Liver (tissue), 9 donors: ENCODE measurements around the gene EHD4. TPM values are rescaled to one million over a fixed set of nuclear protein-coding genes. Genes with fewer than 3 reads are reported as not detected.

Experiments used
- DNase-seq: peaks from one replicate; pipeline ENCODE4 v3.0.0-alpha.2; 2017; ENCODE audit warnings: low spot score
- H3K27ac ChIP-seq, 2 donors: one replicate each; pipeline ENCODE4 v1.7.0; 2013; ENCODE audit warnings: inconsistent platforms in 2 of 2, low read length in 2 of 2, control low read depth in 1 of 2, low read depth in 1 of 2, mild to moderate bottlenecking in 1 of 2
- H3K27me3 ChIP-seq, 4 donors: one replicate each; pipeline versions ENCODE4 v1.6.1 to v1.7.0; 2013; ENCODE audit warnings: low read length in 3 of 4, inconsistent platforms in 1 of 4, mild to moderate bottlenecking in 1 of 4, moderate library complexity in 1 of 4; ENCODE audit not compliant: control insufficient read depth in 4 of 4, insufficient read depth in 4 of 4
- H3K36me3 ChIP-seq, 4 donors: one replicate each; pipeline versions ENCODE4 v1.6.1 to v1.7.0; 2013; ENCODE audit warnings: low read length in 3 of 4, mild to moderate bottlenecking in 3 of 4, low read depth in 1 of 4, moderate library complexity in 1 of 4; ENCODE audit not compliant: control insufficient read depth in 4 of 4, insufficient read depth in 3 of 4
- H3K4me1 ChIP-seq, 4 donors: one replicate each; pipeline versions ENCODE4 v1.6.1 to v1.7.0; 2013; ENCODE audit warnings: low read length in 3 of 4, mild to moderate bottlenecking in 3 of 4, moderate library complexity in 1 of 4; ENCODE audit not compliant: control insufficient read depth in 4 of 4, insufficient read depth in 4 of 4
- H3K4me3 ChIP-seq, 3 donors: one replicate each; pipeline versions ENCODE4 v1.6.1 to v1.7.0; 2013; ENCODE audit warnings: low read length in 3 of 3, control low read depth in 1 of 3, low read depth in 1 of 3, mild to moderate bottlenecking in 1 of 3
- H3K9ac ChIP-seq, 2 donors: one replicate each; pipeline ENCODE4 v1.7.0; 2013; ENCODE audit warnings: low read length in 2 of 2, mild to moderate bottlenecking in 2 of 2, moderate library complexity in 2 of 2, control low read depth in 1 of 2, low read depth in 1 of 2
- H3K9me3 ChIP-seq, 4 donors: one replicate each; pipeline versions ENCODE4 v1.6.1 to v1.7.0; 2013; ENCODE audit warnings: low read length in 3 of 4; ENCODE audit not compliant: control insufficient read depth in 4 of 4
- CTCF ChIP-seq: fragments of 150-350 bp; IDR thresholded peaks from 2 replicates; pipeline ENCODE4 v1.5.1; 2017; ENCODE audit warnings: improper control_type of control experiment, low read depth, low read length; ENCODE audit not compliant: missing input control
- EGR1 ChIP-seq, 2 donors: IDR thresholded peaks; 2 replicates each; pipeline ENCODE4 v1.6.1; 2016 to 2018; ENCODE audit warnings: antibody characterized with exemption in 2 of 2, low read depth in 2 of 2
- FOXA1 ChIP-seq: IDR thresholded peaks from 2 replicates; pipeline ENCODE4 v1.6.1; 2016; ENCODE audit warnings: antibody characterized with exemption
- FOXA2 ChIP-seq: IDR thresholded peaks from 2 replicates; pipeline ENCODE4 v1.6.1; 2016; ENCODE audit warnings: antibody characterized with exemption
- GABPA ChIP-seq, 2 donors: IDR thresholded peaks in 1 of 2; conservative IDR thresholded peaks in 1 of 2; 2 replicates each; pipeline ENCODE4 v1.6.1; 2016; ENCODE audit warnings: antibody characterized with exemption in 2 of 2, mild to moderate bottlenecking in 1 of 2, moderate library complexity in 1 of 2
- HNF4A ChIP-seq, 2 donors: conservative IDR thresholded peaks; 2 replicates each; pipeline ENCODE4 v1.6.1; 2016; ENCODE audit warnings: antibody characterized with exemption in 2 of 2, mild to moderate bottlenecking in 2 of 2
- HNF4G ChIP-seq: IDR thresholded peaks from 2 replicates; pipeline ENCODE4 v1.6.1; 2016; ENCODE audit warnings: antibody characterized with exemption
- JUND ChIP-seq, 2 donors: IDR thresholded peaks; 2 replicates each; pipeline ENCODE4 v1.6.1; 2016; ENCODE audit warnings: antibody characterized with exemption in 2 of 2
- MAX ChIP-seq: IDR thresholded peaks from 2 replicates; pipeline ENCODE4 v1.6.1; 2016; ENCODE audit warnings: antibody characterized with exemption
- NR2F2 ChIP-seq: IDR thresholded peaks from 2 replicates; pipeline ENCODE4 v1.6.1; 2016; ENCODE audit warnings: antibody characterized with exemption
- RAD21 ChIP-seq, 2 donors: IDR thresholded peaks; 2 replicates each; pipeline ENCODE4 v1.6.1; 2016; ENCODE audit warnings: antibody characterized with exemption in 2 of 2, mild to moderate bottlenecking in 2 of 2
- RXRA ChIP-seq, 2 donors: IDR thresholded peaks; 2 replicates each; pipeline ENCODE4 v1.6.1; 2017 to 2018; ENCODE audit warnings: antibody characterized with exemption in 2 of 2, mild to moderate bottlenecking in 1 of 2
- TAF1 ChIP-seq: conservative IDR thresholded peaks from 2 replicates; pipeline ENCODE4 v1.6.1; 2016; ENCODE audit warnings: antibody characterized with exemption, mild to moderate bottlenecking
- YY1 ChIP-seq: IDR thresholded peaks from 2 replicates; pipeline ENCODE4 v1.6.1; 2016; ENCODE audit warnings: antibody characterized with exemption, mild to moderate bottlenecking
- ZBTB33 ChIP-seq: IDR thresholded peaks from 2 replicates; pipeline ENCODE4 v1.6.1; 2016; ENCODE audit warnings: antibody characterized with exemption
- whole genome bisulfite sequencing: extraction: QIAGEN DNeasy Blood & Tissue Kit; methylation state at CpG from one replicate; pipeline ENCODE4 v1.1.7; 2013; 5-methylcytosine and 5-hydroxymethylcytosine counted together
- polyA plus RNA-seq, 2 donors: library from polyadenylated mRNA; stranded (reverse) in 1 of 2; unstranded in 1 of 2; fragments of 200-250 nt in 1 of 2; fragments of >200 nt in 1 of 2; fragmentation: Nextera tagmentation in 1 of 2; extraction: Ambion mirVana in 1 of 2; gene quantifications; one replicate each; pipeline versions ENCODE4 v1.2.1 to v1.2.3, GENCODE V29; 2013 to 2015
- total RNA-seq, 2 donors: library from RNA; depleted of rRNA; stranded (reverse); fragments of >200 nt; gene quantifications; one replicate each; pipeline ENCODE4 v1.2.3, GENCODE V29; 2014
- TF ChIP-seq, protein P1 (sequence below): IDR thresholded peaks from 2 replicates; pipeline ENCODE4 v1.6.1; 2016; ENCODE audit warnings: antibody characterized with exemption, mild to moderate bottlenecking
- TF ChIP-seq, protein P2 (sequence below): IDR thresholded peaks from 2 replicates; pipeline ENCODE4 v1.6.1; 2016; ENCODE audit warnings: antibody characterized with exemption
- donor health status: healthy.
- donor health status: healthy.
- donor health status: healthy.
- donor health status: healthy.
- donor health status: healthy.

EHD4 gene
- total and polyA plus RNA-seq, 4 donors = 3.3 to 10.0 (median 6.2) TPM

DNA sequence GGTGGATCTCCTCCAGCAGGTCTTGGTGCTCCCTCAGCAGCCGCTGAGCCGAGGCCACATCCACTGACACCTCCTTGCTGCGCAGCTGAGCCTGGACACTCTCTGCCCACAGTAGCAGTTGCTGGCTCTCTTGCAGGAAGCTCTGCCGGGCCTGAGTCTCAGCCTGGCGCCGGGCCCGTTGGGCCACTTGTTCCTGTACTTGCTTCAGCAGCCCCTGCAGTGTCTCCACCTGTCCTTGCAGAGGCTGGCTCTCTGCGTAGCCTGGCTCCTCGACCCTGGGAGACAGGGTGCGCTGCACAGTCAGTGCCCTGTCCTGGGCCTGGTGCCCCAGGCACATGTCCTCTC is 94.0 kb downstream of the EHD4 start:
- Histone ChIP-seq H3K4me3 (no peak overlapping the region), H3K9ac (no peak overlapping the region), H3K27me3 (no peaks in the 10 kb centered on the region), H3K36me3 (no peaks in the 10 kb centered on the region), H3K9me3 (no peaks in the 10 kb centered on the region), H3K4me1 (peaks cover 21 to 35% (median 28%) of the 10 kb centered on the region in 4 donors), H3K27ac (no peak overlapping the region)
- TF ChIP-seq CTCF = no peak
- no peak for TF ChIP-seq TAF1
- no peak for TF ChIP-seq NR2F2
- no peak for TF ChIP-seq HNF4A (conservative IDR thresholded peaks at IDR 0.05)
- TF ChIP-seq JUND (IDR thresholded peaks at IDR 0.05) = no peak
- TF ChIP-seq GABPA (IDR thresholded peaks at IDR 0.05 in 1 of 2, conservative IDR thresholded peaks at IDR 0.05 in 1 of 2) = no peak
- TF ChIP-seq, protein P1, sequence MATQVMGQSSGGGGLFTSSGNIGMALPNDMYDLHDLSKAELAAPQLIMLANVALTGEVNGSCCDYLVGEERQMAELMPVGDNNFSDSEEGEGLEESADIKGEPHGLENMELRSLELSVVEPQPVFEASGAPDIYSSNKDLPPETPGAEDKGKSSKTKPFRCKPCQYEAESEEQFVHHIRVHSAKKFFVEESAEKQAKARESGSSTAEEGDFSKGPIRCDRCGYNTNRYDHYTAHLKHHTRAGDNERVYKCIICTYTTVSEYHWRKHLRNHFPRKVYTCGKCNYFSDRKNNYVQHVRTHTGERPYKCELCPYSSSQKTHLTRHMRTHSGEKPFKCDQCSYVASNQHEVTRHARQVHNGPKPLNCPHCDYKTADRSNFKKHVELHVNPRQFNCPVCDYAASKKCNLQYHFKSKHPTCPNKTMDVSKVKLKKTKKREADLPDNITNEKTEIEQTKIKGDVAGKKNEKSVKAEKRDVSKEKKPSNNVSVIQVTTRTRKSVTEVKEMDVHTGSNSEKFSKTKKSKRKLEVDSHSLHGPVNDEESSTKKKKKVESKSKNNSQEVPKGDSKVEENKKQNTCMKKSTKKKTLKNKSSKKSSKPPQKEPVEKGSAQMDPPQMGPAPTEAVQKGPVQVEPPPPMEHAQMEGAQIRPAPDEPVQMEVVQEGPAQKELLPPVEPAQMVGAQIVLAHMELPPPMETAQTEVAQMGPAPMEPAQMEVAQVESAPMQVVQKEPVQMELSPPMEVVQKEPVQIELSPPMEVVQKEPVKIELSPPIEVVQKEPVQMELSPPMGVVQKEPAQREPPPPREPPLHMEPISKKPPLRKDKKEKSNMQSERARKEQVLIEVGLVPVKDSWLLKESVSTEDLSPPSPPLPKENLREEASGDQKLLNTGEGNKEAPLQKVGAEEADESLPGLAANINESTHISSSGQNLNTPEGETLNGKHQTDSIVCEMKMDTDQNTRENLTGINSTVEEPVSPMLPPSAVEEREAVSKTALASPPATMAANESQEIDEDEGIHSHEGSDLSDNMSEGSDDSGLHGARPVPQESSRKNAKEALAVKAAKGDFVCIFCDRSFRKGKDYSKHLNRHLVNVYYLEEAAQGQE = no peak
- no peak for TF ChIP-seq FOXA2
- TF ChIP-seq EGR1 (IDR thresholded peaks at IDR 0.05; ENCODE audit: low read depth in 2 of 2) = no peak
- TF ChIP-seq RAD21 (IDR thresholded peaks at IDR 0.05) = no peak
- TF ChIP-seq ZBTB33 = no peak
- TF ChIP-seq, protein P2, sequence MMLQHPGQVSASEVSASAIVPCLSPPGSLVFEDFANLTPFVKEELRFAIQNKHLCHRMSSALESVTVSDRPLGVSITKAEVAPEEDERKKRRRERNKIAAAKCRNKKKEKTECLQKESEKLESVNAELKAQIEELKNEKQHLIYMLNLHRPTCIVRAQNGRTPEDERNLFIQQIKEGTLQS = no peak
- no peak for TF ChIP-seq YY1
- TF ChIP-seq HNF4G = no peak
- no peak for TF ChIP-seq MAX
- DNase-seq = no peak
- WGBS = 93% methylated on average over 10 of the region's 10 CpGs

- H3K36me3 ChIP-seq = no peaks in the 10 kb centered on the region
- H3K9me3 ChIP-seq = no peaks in the 10 kb centered on the region
- peaks cover 18 to 29% (median 23%) of the 10 kb centered on the region in 4 donors for H3K4me1 ChIP-seq
- H3K27me3 ChIP-seq = no peaks in the 10 kb centered on the region
- no peak overlapping the region for H3K9ac ChIP-seq
- 94% methylated on average over 13 of the region's 13 CpGs for WGBS
- H3K4me3 ChIP-seq = no peak overlapping the region
- no peak for DNase-seq
- H3K27ac ChIP-seq = no peak overlapping the region
- no peak for TF ChIP-seq GABPA (IDR thresholded peaks at IDR 0.05 in 1 of 2, conservative IDR thresholded peaks at IDR 0.05 in 1 of 2)
- no peak for TF ChIP-seq YY1
- TF ChIP-seq FOXA1 = no peak
- no peak for TF ChIP-seq MAX
- no peak for TF ChIP-seq TAF1
- TF ChIP-seq, protein P1 = no peak
- no peak for TF ChIP-seq RXRA (IDR thresholded peaks at IDR 0.05)
- TF ChIP-seq CTCF = no peak
- no peak for TF ChIP-seq HNF4G
These were observed 94.6 kb downstream of the EHD4 start for GRCh38 chr15:41877631-41878354.
